ENCODE measurements around the gene FAAH2. TPM values are rescaled to one million over a fixed set of nuclear protein-coding genes. Genes with fewer than 3 reads are reported as not detected.

The FAAH2 gene
- total RNA-seq, result 0.14 and 0.44 TPM in 2 replicates

GRCh38 chrX:57286507-57287251, at the start of gene FAAH2:
TSS of gene FAAH2 (plus strand) at chrX:57286706. CDS start at chrX:57286826, 120 bp downstream.

Other genes with a start within 250 kb of the FAAH2 start
- 5.9 and 9.6 TPM in 2 replicates for gene SPIN2B, start 165.2 kb upstream of the FAAH2 start, total RNA-seq
- 0.22 and 0.57 TPM in 2 replicates for gene SPIN2A, start 149.3 kb upstream of the FAAH2 start, total RNA-seq

All from placental pericyte (primary cell).